ENCODE results near the gene BCL2L2. TPM values are rescaled to one million over a fixed set of nuclear protein-coding genes. Genes with fewer than 3 reads are reported as not detected.
A peak's percentile ranks its signal among the peaks of the same experiment; 100 is the strongest.

BCL2L2 gene
- total and polyA plus RNA-seq, 2 of the 8 experiments (the other 6 are each of a cell fraction or from before 2014, with no cell fraction given): 9.3 to 13.8 TPM

DNA sequence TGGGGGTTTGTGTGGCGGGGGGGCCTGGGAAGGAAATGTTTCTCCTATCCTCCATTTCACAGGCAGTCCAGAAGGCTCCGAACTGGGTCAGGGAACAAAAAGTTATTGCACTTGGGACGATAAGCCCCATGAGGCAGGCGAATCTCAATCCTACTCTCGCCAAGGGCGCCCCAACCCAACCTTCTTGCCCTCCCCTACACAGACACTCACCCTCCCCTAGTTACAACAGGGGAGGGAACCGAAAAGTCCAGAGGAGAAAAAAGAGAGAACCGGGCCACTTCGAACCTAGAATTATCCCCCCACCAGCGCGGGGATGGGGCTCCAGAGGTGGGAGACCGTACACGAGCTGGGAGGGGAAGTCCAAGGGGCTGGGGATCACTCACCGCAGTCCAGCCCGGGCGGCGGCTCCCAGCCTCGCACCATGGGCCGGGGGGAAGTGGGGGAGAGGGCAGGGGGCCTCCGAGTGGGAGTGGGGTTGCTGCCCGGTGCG is 21.1 kb upstream of the BCL2L2 start (continued):
- TF ChIP-seq, protein P1, sequence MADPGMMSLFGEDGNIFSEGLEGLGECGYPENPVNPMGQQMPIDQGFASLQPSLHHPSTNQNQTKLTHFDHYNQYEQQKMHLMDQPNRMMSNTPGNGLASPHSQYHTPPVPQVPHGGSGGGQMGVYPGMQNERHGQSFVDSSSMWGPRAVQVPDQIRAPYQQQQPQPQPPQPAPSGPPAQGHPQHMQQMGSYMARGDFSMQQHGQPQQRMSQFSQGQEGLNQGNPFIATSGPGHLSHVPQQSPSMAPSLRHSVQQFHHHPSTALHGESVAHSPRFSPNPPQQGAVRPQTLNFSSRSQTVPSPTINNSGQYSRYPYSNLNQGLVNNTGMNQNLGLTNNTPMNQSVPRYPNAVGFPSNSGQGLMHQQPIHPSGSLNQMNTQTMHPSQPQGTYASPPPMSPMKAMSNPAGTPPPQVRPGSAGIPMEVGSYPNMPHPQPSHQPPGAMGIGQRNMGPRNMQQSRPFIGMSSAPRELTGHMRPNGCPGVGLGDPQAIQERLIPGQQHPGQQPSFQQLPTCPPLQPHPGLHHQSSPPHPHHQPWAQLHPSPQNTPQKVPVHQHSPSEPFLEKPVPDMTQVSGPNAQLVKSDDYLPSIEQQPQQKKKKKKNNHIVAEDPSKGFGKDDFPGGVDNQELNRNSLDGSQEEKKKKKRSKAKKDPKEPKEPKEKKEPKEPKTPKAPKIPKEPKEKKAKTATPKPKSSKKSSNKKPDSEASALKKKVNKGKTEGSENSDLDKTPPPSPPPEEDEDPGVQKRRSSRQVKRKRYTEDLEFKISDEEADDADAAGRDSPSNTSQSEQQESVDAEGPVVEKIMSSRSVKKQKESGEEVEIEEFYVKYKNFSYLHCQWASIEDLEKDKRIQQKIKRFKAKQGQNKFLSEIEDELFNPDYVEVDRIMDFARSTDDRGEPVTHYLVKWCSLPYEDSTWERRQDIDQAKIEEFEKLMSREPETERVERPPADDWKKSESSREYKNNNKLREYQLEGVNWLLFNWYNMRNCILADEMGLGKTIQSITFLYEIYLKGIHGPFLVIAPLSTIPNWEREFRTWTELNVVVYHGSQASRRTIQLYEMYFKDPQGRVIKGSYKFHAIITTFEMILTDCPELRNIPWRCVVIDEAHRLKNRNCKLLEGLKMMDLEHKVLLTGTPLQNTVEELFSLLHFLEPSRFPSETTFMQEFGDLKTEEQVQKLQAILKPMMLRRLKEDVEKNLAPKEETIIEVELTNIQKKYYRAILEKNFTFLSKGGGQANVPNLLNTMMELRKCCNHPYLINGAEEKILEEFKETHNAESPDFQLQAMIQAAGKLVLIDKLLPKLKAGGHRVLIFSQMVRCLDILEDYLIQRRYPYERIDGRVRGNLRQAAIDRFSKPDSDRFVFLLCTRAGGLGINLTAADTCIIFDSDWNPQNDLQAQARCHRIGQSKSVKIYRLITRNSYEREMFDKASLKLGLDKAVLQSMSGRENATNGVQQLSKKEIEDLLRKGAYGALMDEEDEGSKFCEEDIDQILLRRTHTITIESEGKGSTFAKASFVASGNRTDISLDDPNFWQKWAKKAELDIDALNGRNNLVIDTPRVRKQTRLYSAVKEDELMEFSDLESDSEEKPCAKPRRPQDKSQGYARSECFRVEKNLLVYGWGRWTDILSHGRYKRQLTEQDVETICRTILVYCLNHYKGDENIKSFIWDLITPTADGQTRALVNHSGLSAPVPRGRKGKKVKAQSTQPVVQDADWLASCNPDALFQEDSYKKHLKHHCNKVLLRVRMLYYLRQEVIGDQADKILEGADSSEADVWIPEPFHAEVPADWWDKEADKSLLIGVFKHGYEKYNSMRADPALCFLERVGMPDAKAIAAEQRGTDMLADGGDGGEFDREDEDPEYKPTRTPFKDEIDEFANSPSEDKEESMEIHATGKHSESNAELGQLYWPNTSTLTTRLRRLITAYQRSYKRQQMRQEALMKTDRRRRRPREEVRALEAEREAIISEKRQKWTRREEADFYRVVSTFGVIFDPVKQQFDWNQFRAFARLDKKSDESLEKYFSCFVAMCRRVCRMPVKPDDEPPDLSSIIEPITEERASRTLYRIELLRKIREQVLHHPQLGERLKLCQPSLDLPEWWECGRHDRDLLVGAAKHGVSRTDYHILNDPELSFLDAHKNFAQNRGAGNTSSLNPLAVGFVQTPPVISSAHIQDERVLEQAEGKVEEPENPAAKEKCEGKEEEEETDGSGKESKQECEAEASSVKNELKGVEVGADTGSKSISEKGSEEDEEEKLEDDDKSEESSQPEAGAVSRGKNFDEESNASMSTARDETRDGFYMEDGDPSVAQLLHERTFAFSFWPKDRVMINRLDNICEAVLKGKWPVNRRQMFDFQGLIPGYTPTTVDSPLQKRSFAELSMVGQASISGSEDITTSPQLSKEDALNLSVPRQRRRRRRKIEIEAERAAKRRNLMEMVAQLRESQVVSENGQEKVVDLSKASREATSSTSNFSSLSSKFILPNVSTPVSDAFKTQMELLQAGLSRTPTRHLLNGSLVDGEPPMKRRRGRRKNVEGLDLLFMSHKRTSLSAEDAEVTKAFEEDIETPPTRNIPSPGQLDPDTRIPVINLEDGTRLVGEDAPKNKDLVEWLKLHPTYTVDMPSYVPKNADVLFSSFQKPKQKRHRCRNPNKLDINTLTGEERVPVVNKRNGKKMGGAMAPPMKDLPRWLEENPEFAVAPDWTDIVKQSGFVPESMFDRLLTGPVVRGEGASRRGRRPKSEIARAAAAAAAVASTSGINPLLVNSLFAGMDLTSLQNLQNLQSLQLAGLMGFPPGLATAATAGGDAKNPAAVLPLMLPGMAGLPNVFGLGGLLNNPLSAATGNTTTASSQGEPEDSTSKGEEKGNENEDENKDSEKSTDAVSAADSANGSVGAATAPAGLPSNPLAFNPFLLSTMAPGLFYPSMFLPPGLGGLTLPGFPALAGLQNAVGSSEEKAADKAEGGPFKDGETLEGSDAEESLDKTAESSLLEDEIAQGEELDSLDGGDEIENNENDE (IDR thresholded peaks at IDR 0.05; ENCODE audit: insufficient replicate concordance, low read length): no peak
- TF ChIP-seq NANOG (IDR thresholded peaks at IDR 0.05; ENCODE audit: insufficient read depth, low read depth, low read length, poor library complexity, severe bottlenecking) (no peak), RAD21 (IDR thresholded peaks at IDR 0.05 in 1 of 2, conservative IDR thresholded peaks at IDR 0.05 in 1 of 2; ENCODE audit: low read depth in 2 of 2, low read length in 2 of 2) (no peak), HDAC2 (IDR thresholded peaks at IDR 0.05; ENCODE audit: borderline replicate concordance in 1 of 2, low read depth in 2 of 2, low read length in 2 of 2) (0 out of 4 replicates have a peak, but pooled peaks of 1 of the 2 experiments have one; percentile 8), SRF (IDR thresholded peaks at IDR 0.05; ENCODE audit: low read depth, low read length) (no peak), PHF8 (conservative IDR thresholded peaks at IDR 0.05; ENCODE audit: low read depth, low read length) (peak; percentile 32; the same call in 1 of the 2 replicates), SP4 (IDR thresholded peaks at IDR 0.05; ENCODE audit: low read length) (no peak)
- TF ChIP-seq, protein P2, sequence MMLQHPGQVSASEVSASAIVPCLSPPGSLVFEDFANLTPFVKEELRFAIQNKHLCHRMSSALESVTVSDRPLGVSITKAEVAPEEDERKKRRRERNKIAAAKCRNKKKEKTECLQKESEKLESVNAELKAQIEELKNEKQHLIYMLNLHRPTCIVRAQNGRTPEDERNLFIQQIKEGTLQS (IDR thresholded peaks at IDR 0.05; ENCODE audit: insufficient read depth, low read depth, low read length): no peak

All from H1 (cell line).